Spleen (tissue), 11 donors: ENCODE results near the gene TMEM37. TPM values are rescaled to one million over a fixed set of nuclear protein-coding genes. Genes with fewer than 3 reads are reported as not detected.

Source experiments
- DNase-seq: peaks from one replicate; pipeline ENCODE4 v3.0.0-alpha.2; 2020
- H3K27ac ChIP-seq, 8 donors: fragments of 200-600 bp; sonication (generic) in 7 of 8; 1 replicate in 4 of 8; 2 replicates in 4 of 8; pipeline versions ENCODE4 v1.5.0 to v1.8.0; 2016 to 2021; ENCODE audit warnings: inconsistent platforms in 4 of 8, mild to moderate bottlenecking in 4 of 8, moderate library complexity in 1 of 8
- H3K27me3 ChIP-seq, 7 donors: fragments of 200-600 bp; sonication (generic) in 6 of 7; replicated peaks in 1 of 7; 1 replicate in 4 of 7; 2 replicates in 3 of 7; pipeline versions ENCODE4 v1.5.0 to v1.8.0; 2016 to 2021; ENCODE audit warnings: inconsistent platforms in 3 of 7, mild to moderate bottlenecking in 1 of 7
- H3K36me3 ChIP-seq, 6 donors: fragments of 200-600 bp; sonication (generic) in 5 of 6; 1 replicate in 4 of 6; 2 replicates in 2 of 6; pipeline versions ENCODE4 v1.5.0 to v1.8.0; 2016 to 2021; ENCODE audit warnings: inconsistent platforms in 2 of 6
- H3K4me1 ChIP-seq, 6 donors: fragments of 200-600 bp; sonication (generic) in 5 of 6; 1 replicate in 3 of 6; 2 replicates in 3 of 6; pipeline versions ENCODE4 v1.5.0 to v1.8.0; 2016 to 2021; ENCODE audit warnings: inconsistent platforms in 3 of 6
- H3K4me3 ChIP-seq, 8 donors: fragments of 200-600 bp; sonication (generic) in 7 of 8; 1 replicate in 4 of 8; 2 replicates in 4 of 8; pipeline versions ENCODE4 v1.5.0 to v1.8.0; 2016 to 2021; ENCODE audit warnings: inconsistent platforms in 4 of 8, mild to moderate bottlenecking in 4 of 8, moderate library complexity in 2 of 8
- H3K9me3 ChIP-seq, 8 donors: fragments of 200-600 bp; sonication (generic) in 7 of 8; 1 replicate in 4 of 8; 2 replicates in 4 of 8; pipeline versions ENCODE4 v1.5.0 to v1.8.0; 2016 to 2021; ENCODE audit warnings: inconsistent platforms in 4 of 8
- POLR2A ChIP-seq, 3 donors: fragments of 450-650 bp; IDR thresholded peaks; one replicate each; pipeline ENCODE4 v1.5.1; 2017; ENCODE audit warnings: antibody characterized with exemption in 3 of 3, mild to moderate bottlenecking in 1 of 3
- POLR2AphosphoS5 ChIP-seq, 3 donors: sonication (generic); formaldehyde crosslinking; IDR thresholded peaks; one replicate each; pipeline ENCODE4 v1.5.1; 2017; ENCODE audit warnings: antibody characterized with exemption in 3 of 3
- WGBS, 5 donors: extraction: QIAGEN DNeasy Blood & Tissue Kit in 3 of 5; methylation state at CpG; one replicate each; pipeline versions ENCODE4 v1.1.5 to v1.1.7; 2013 to 2018; 5-methylcytosine and 5-hydroxymethylcytosine counted together
- intact Hi-C: fragments of 100-400 bp; cut with DNase I; formaldehyde crosslinking; loops from one replicate; pipeline ENCODE4 v1.15.0; 2023; ENCODE audit warnings: low total_unique reads
- polyA plus RNA-seq, 3 donors: library from polyadenylated mRNA; stranded (reverse); fragments of 200-250 nt; gene quantifications; one replicate each; pipeline ENCODE4 v1.2.1, GENCODE V29; 2013
- total RNA-seq, 7 donors: library from RNA; depleted of rRNA in 3 of 7; stranded (reverse); fragments of >200 nt in 3 of 7; fragmentation: NEBNext Ultra II Directional in 4 of 7; extraction: Animal tissue kit (Norgen Biotek cat#: 25700) in 4 of 7; gene quantifications; one replicate each; pipeline versions ENCODE4 v1.1.0 to v1.2.1, GENCODE V29; 2016 to 2021
- TF ChIP-seq, protein P1 (sequence below), 11 experiments: fragments of 200-600 bp in 7 of 11; fragments of 450-650 bp in 4 of 11; sonication (generic) in 4 of 11; IDR thresholded peaks in 8 of 11; conservative IDR thresholded peaks in 3 of 11; 1 replicate in 7 of 11; 2 replicates in 4 of 11; pipeline versions ENCODE4 v1.4.0 to v1.8.0; 2016 to 2021; ENCODE audit warnings: antibody characterized with exemption in 11 of 11, inconsistent platforms in 4 of 11, mild to moderate bottlenecking in 1 of 11
- donor health status: healthy with polysubstance abuse.
- donor health status: DM: no; HTN: no; CAD: no; lungs with moderate emphysema.
- donor health status: DM: no; HTN: no; CAD: no.
- donor health status: Bipolar disorder and iron deficiency.
- donor health status: healthy.
- donor health status: DM: no; HTN: no; CAD: no.
- donor health status: DM: yes; HTN: yes; CAD: no.

Gene TMEM37
- total and polyA plus RNA-seq, 10 donors, result 5.9 to 53.2 (median 25.1) TPM

GRCh38 chr2:119487434-119488244, 56.0 kb downstream of the TMEM37 start:
- intact Hi-C loops, result no loop called here
- WGBS, 5 donors, result 17 to 22% (median 21%) methylated on average over 9 of the region's 9 CpGs
- no peak overlapping the region for H3K27ac ChIP-seq
- TF ChIP-seq POLR2A (IDR thresholded peaks at IDR 0.05) (no peak), POLR2AphosphoS5 (IDR thresholded peaks at IDR 0.05) (no peak)
- TF ChIP-seq, protein P1, sequence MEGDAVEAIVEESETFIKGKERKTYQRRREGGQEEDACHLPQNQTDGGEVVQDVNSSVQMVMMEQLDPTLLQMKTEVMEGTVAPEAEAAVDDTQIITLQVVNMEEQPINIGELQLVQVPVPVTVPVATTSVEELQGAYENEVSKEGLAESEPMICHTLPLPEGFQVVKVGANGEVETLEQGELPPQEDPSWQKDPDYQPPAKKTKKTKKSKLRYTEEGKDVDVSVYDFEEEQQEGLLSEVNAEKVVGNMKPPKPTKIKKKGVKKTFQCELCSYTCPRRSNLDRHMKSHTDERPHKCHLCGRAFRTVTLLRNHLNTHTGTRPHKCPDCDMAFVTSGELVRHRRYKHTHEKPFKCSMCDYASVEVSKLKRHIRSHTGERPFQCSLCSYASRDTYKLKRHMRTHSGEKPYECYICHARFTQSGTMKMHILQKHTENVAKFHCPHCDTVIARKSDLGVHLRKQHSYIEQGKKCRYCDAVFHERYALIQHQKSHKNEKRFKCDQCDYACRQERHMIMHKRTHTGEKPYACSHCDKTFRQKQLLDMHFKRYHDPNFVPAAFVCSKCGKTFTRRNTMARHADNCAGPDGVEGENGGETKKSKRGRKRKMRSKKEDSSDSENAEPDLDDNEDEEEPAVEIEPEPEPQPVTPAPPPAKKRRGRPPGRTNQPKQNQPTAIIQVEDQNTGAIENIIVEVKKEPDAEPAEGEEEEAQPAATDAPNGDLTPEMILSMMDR (IDR thresholded peaks at IDR 0.05 in 8 of 11, conservative IDR thresholded peaks at IDR 0.05 in 3 of 11), result no peak
- no peak for DNase-seq
- H3K9me3 ChIP-seq, result no peaks in the 10 kb centered on the region
- H3K36me3 ChIP-seq, result no peaks in the 10 kb centered on the region
- H3K27me3 ChIP-seq, result peaks cover 0 to 39% (median 0%) of the 10 kb centered on the region in 7 donors
- H3K4me3 ChIP-seq, result no peak overlapping the region
- peaks cover 0 to 13% (median 1%) of the 10 kb centered on the region in 6 donors for H3K4me1 ChIP-seq

Other genes starting within 250 kb of the TMEM37 start
- 1 to 10 TPM in 5 of 7 donors, under 1 TPM in 2; 0.68 to 3.6 (median 2.2) TPM for gene STEAP3, start 208.0 kb upstream of the TMEM37 start, total RNA-seq
- 1 to 10 TPM in 1 of 3 donors, under 1 TPM in 2; 0.26 to 1.0 (median 0.50) TPM for gene STEAP3, start 208.0 kb upstream of the TMEM37 start, polyA plus RNA-seq
- gene C2orf76, start 65.0 kb upstream of the TMEM37 start, total RNA-seq, result 10 to 100 TPM in 1 of 7 donors, 1 to 10 TPM in 6; 4.8 to 12.0 (median 7.2) TPM
- 10 to 100 TPM; 11.2 to 21.7 (median 18.6) TPM for gene C2orf76, start 65.0 kb upstream of the TMEM37 start, polyA plus RNA-seq
- 10 to 100 TPM; 37.3 to 70.0 (median 49.9) TPM for gene DBI, start 64.9 kb upstream of the TMEM37 start, total RNA-seq
- 100 to 1,000 TPM; 178 to 321 (median 286) TPM for gene DBI, start 64.9 kb upstream of the TMEM37 start, polyA plus RNA-seq
- under 1 TPM in 1 of 7 donors, not detected in 6; 0.54 TPM for gene SCTR, start 92.6 kb downstream of the TMEM37 start, total RNA-seq
- under 1 TPM; 0.39 to 0.53 (median 0.42) TPM for gene SCTR, start 92.6 kb downstream of the TMEM37 start, polyA plus RNA-seq
- 1 to 10 TPM in 2 of 7 donors, under 1 TPM in 3, not detected in 2; 0.46 to 1.5 (median 0.97) TPM for gene CFAP221, start 112.6 kb downstream of the TMEM37 start, total RNA-seq
- under 1 TPM; 0.06 to 0.30 (median 0.14) TPM for gene CFAP221, start 112.6 kb downstream of the TMEM37 start, polyA plus RNA-seq
- gene TMEM177, start 247.3 kb downstream of the TMEM37 start, total RNA-seq, result 1 to 10 TPM; 6.6 to 9.5 (median 7.5) TPM
- 1 to 10 TPM; 3.7 to 8.2 (median 8.0) TPM for gene TMEM177, start 247.3 kb downstream of the TMEM37 start, polyA plus RNA-seq